GM12891 (cell line): ENCODE data around the gene ITPR1.

Source experiments
- POLR2A ChIP-seq: IDR thresholded peaks from 2 replicates; pipeline ENCODE4 v1.6.1; 2011; ENCODE audit warnings: low read depth, low read length, control low read depth
- POLR2AphosphoS5 ChIP-seq: IDR thresholded peaks from 2 replicates; pipeline ENCODE4 v1.6.1; 2011; ENCODE audit warnings: low read depth, low read length, control low read depth
- POU2F2 ChIP-seq: IDR thresholded peaks from 2 replicates; pipeline ENCODE4 v1.6.1; 2011; ENCODE audit warnings: low read depth, mild to moderate bottlenecking, control low read depth, low read length, moderate library complexity
- TAF1 ChIP-seq: IDR thresholded peaks from 2 replicates; pipeline ENCODE4 v1.6.1; 2011; ENCODE audit warnings: low read depth, low read length, control low read depth

- TF ChIP-seq POLR2A (no peak), POLR2AphosphoS5 (no peak), TAF1 (no peak), POU2F2 (no peak)
Observed at GRCh38 chr3:4674216-4674615, 181.1 kb downstream of the ITPR1 start.
